Measurements from ENCODE around the gene TOM1L2.
A peak's percentile ranks its signal among the peaks of the same experiment; 100 is the strongest.
"Not testable (repeated sequence)": the region's sequence is repeated elsewhere in the genome, so short reads cannot be mapped to it uniquely, and the experiment has no call there.

The TOM1L2 gene

DNA sequence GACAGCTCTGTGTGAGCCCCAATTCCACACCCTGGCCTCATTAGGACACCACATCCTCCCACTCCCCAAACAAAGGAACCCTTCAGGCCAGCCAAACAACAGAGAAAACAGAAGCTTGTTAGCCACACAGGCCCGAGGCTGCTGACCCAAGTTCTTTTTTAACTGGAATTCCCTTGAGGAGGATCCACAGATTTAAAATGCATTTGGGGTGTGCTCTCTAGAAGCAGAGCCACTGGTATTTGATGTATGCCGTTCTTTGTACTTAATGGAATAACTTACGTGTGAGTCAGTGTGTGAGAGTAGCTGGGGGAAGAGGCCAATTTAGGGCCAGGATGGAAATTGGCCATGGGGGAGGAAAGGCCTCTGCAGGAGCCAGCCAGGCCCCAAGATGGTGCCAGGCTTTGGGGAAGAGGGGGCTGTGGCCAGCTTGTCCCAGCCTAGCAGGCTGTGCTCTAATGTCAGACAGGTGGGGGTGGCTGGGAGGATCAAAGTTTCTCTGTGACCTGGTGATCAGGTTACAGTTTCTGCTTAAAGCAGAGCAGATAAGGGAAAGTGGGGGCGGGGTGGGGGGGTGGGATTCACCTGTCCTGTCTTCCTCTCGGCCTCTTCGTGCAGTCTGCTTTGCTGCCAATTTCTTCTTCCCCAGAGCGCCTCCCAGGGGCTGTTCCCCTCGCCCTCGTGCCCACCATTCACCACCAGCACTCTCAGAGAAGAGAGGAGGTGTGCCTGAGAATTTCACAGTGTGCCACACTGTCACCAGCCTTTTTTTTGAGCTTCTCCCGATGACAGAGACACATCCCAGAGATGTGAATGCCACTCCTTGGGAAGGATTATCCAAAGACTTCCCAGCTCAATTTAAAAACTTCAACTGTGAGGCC, 50.8 kb downstream of the TOM1L2 start:
- no peak for DNase-seq

GRCh38 chr17:17919169-17920107, 52.8 kb downstream of the TOM1L2 start:
- peak; percentile 67 for DNase-seq

GRCh38 chr17:17917394-17917793, 54.8 kb downstream of the TOM1L2 start:
- no peak for DNase-seq

DNA sequence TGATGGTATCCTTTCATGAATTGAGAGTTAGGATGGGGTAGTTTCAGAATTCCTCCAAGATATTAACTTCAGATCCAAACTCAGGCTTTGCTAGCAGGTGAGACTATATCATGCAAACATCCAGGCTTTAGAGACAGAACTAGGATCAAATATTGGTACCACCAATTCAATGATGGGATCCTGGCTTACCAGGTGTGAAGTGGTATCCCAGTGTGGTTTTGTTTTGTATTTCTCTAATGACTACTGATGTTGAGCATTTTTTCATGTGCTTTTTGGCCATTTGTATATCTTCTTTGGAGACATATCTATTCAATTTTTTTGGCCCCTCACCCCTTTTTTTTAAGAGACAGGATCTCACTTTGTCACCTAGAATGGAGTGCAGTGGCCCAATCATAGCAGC, 57.0 kb downstream of the TOM1L2 start:
- no peak for DNase-seq

DNA sequence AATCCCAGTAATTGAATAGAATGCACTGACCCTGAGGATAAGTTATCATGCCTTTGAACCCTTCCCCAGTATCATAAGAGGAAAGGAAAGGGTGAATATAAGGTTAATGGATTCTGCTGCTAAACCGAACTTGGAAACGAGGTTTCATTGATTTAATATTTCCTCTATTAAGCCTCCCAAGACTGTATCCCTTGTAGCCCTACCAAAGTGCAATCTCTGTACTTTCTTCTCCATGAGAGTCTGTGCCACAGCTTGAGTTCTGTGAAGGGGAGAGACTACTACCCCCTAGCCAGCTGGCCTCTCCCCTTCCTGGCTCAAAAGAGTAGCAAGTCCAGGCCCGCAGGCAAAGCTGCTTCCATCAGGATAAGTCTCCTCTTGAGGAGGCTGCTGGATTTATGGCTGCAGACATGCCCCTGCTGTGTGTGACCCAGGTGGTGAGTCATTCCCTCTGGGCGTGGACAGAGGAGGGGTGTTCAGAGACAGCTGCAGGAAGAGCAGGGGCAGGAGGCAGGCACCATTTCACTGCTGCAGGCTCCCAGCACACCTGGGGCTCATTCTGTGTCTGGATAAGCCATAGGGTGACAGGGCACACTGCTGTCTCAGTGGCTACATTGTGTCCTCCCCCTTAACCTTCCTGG, 58.4 kb downstream of the TOM1L2 start:
- peak; percentile 45 for DNase-seq

- DNase-seq, result not testable (repeated sequence)
Observed at GRCh38 chr17:17912336-17912735, 59.9 kb downstream of the TOM1L2 start.

GRCh38 chr17:17911001-17911613, 61.1 kb downstream of the TOM1L2 start:
- no peak for DNase-seq

DNA sequence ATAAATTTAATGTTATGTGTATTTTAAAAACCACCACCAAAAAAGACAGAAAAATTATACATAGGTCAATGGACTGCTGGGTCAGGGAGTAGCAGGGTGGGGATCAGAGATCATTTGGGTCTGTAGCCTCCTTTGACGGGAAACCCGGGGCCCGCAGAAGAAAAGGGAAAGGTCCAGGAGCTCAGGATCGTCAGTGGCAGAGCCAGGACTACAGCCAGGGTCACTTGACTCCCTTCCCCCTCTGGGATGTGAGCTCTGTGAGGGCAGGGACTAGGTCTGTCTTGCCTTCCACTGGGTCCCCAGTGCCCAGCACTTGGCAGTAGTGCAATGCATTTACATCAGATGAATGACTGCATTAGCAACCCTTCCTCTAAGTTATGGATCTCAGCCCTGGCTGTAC, 62.1 kb downstream of the TOM1L2 start:
- DNase-seq, result no peak

- DNase-seq, result no peak
Observed at GRCh38 chr17:17909078-17909477, 63.1 kb downstream of the TOM1L2 start.

DNA sequence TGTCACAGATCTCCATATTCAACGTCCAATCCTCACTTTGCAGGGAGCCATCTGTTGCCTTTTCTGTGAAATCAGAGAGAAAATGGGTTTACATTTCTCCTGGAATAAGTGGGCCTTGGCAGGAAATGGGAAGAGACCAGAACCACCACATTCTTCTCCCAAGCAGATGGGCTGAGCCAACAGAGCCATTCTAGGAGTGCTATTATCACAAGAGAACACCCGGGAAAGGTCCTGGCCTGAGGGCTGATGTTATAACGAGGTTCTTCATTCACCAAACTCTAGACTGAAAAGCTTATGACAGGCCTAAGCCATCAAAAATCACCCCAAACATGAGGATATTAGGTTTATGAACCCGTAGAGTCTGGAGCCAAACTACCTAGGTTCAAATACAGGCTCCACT, 64.7 kb downstream of the TOM1L2 start:
- DNase-seq, result no peak

GRCh38 chr17:17906418-17907215, 65.6 kb downstream of the TOM1L2 start:
- DNase-seq, result no peak

DNA sequence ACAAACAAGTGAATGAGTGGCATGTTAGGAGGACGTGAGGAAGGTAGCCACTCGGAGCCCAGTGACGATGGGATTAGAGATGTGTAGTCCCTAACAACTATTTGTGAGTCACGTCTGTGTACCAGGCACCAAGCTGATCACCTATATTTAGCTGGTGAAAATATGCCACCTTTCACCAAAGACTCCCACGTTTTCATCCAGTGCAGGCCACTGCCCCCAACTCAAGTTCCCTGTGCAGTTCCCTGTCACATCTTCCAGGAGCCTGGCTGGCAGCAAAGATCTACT, 67.2 kb downstream of the TOM1L2 start:
- DNase-seq, result no peak

GRCh38 chr17:17904166-17905035, 67.8 kb downstream of the TOM1L2 start:
- DNase-seq, result no peak

DNA sequence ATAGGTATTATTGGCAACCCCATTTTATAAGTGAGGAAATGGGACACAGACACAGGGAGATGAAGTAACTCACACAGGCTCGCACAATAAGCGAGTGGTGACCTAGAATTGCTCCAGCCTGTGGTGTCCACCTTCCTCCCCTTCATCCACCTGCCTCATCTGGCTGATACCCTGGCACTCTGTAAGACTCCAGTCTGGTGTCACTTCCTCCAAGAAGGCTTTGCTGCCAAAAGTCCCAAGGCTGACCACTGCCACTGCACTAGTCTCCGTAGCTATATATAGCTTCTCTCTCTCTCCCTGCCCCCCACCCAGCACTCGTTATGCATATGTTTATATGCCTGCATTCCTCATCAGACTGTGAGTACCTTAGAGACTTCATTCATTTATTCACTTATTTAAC, 69.3 kb downstream of the TOM1L2 start:
- no peak for DNase-seq

DNA sequence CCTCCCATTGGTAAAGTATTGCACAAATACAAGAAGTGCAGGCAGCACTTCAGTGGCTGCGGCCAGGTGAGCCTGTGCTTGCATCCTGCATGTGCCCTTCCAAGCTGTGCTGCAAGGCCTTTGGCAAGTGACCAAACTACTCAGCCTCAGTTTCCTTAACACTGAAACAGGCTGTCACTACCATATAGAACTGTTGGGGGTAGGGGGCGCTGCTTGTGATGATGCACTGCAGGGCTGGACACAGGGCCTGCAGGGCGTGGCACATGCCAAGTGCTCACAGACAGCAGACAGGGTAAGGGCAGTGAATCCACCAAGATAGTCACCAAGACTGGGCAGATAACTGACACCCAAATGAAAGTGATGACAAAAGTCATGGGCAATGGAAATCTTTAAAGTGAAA, 69.8 kb downstream of the TOM1L2 start:
- no peak for DNase-seq

- DNase-seq, result no peak
Observed at GRCh38 chr17:17900615-17901520, 71.3 kb downstream of the TOM1L2 start.

DNA sequence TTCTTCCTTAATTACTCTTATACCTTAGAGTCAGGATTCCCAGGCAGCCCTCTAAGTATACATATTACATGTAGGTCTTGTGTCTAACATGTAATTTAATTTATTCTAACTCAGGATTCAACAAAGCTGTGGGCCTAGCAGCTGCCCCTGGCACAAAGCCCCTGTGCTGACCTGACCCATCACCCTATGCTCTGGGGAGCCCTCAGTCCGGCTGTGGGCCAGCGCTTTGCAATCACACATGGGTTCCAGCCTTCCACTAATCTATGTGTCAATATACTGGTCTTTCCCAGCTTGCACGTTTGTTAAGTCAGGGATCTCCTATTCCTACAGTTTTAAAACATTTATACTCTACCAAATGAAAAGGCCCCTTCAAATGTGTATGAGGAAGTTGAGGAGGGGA, 72.7 kb downstream of the TOM1L2 start:
- no peak for DNase-seq

DNA sequence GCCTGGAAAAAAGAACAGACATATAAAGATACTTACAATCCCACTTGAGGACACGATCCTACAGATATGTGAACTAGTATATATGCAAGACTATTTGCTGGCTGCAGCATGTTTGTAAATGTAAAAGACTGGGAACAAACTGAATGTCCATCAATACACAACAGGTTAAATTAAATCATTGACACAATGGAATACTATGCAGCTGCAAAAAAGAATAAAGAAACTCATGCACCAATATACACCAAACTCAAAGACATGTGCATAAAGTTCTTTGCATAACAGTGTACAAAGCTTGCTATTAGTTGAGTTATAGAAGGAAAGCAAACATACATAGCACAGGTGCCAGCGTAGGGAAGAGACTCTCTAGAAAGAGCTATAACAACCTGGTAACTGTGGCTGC, 73.5 kb downstream of the TOM1L2 start:
- no peak for DNase-seq

DNA sequence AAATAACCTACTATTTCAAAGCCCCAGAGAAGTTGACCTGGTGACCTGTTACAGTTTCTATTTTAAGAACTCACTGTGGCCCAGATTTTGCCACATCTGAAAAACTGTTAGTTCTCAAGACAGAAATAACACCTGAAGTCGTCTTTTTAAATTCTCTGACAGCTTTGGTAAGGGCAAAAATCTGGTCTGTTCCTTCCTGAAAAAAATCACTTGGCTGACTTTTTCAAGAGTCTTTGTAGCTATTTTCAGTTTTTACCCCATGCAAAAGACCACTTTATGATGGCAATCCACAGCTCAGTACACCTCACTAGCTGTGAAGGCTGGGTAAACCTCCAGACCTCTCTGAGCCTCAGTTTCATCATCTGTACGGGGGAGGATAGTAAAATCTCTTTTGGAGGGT, 74.8 kb downstream of the TOM1L2 start:
- DNase-seq, result no peak

DNA sequence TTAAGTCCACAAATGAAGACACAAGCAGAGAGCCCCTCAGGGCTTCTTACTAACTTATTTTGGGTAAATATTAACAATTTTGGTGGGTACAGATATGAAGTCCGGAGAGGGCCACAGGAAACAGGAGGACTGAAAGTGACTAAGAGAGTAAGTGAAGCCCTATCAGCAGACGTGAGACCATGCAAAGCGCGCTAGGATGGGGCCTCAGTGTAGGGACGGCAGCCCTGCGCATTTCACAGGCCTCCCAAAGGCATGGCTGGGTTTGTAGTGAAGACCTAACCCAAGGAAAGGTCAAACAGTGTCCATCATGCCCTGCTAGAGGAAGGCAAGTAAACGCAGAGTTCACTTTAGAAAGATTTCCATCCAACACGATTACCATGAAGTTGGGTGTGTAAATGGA, 75.5 kb downstream of the TOM1L2 start:
- no peak for DNase-seq

Measured in activated CD8-positive, alpha-beta memory T cell treated with anti-CD3 and anti-CD28 coated beads, Interleukin-2, amount 50 U/mL, for 4 hours (primary cell).